Activated CD4-positive, CD25-positive, alpha-beta regulatory T cell (primary cell): ENCODE results near the gene ELOVL6.
"Not testable (repeated sequence)": the region's sequence is repeated elsewhere in the genome, so short reads cannot be mapped to it uniquely, and the experiment has no call there.

Source experiments
- DNase-seq, 4 experiments: peaks; one replicate each; lab custom pipeline; 2025; lab: John Stamatoyannopoulos, UW

ELOVL6 gene

GRCh38 chr4:110074570-110074969 is 123.8 kb downstream of the ELOVL6 start:
- DNase-seq = no peak

DNA sequence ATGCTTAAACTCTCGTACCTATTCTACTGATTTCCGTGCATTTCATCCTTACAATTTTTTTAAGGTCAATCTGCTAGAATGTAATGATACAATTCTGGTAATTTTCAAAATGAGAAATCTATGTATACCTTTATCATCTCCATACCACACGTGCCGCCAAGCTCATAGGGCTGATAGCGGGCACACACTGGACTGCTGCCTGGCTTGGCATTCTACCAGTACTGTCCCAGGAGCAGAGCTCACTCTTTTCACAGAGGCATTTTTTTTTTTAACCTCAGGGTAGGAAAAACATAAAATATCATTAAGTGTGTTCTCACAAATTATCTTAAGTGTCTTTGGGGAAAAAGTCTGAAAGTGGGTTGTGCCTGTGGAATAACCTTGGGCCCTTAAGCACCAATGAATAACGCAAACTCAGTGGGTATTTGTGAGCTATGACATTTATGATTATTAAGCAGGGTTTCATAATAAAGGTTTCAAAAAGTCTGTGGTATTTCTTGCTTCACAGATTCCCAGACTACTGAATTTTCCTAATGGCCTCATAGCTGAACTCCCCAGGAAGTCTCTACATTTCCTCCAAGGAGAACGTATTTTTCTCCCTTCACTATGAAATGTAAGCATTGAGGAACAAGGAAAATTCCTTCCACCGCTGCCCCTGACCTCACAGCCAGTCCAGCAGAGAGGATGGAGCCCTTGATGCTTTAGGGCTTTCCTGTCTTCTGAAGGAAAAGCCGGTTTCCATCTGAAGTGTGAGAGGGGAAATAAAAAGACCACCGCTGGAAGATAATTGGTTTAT is 125.2 kb downstream of the ELOVL6 start:
- DNase-seq = no peak

DNA sequence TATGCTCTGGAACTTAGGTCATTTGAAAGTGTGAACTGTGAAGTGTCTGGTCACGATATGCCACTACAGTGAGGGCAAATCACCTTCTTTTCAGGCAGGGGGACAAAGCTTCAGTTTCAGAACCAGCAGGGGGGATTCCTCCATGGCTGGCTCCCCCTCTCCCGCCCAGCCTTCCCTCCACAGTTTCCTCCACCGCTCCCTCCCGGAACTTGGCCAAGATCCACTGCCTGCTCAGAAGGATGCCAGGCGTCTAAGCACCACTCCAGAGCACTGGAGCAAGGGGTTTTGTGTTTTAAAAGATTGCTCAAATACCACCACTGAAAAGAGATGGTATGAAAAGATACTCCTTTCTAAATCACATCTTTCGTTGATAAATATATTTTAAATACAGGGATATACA is 126.9 kb downstream of the ELOVL6 start:
- DNase-seq = no peak

DNA sequence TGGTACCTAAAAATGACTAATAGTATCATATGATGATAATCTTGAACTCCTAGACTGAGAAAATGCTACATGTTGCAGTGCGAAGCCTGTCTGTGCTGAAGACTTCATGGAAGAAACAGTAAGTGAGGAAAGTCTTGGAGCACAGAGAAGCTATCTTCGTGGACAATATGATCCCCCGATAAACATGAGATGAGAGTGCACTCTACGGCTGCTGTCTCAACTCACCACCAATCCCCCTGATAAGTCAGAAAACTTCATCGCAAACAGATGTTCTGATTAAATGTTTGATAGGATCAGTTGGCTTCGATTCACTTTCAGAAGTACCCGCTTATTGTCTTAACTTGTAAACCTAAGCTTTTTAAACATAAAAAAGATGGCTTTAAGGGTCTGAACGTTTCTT is 130.2 kb downstream of the ELOVL6 start:
- no peak for DNase-seq

GRCh38 chr4:110064934-110065333 is 133.5 kb downstream of the ELOVL6 start:
- DNase-seq = no peak

GRCh38 chr4:110064295-110064694 is 134.1 kb downstream of the ELOVL6 start:
- DNase-seq = no peak

GRCh38 chr4:110062166-110062565 is 136.2 kb downstream of the ELOVL6 start:
- DNase-seq = no peak

- DNase-seq = no peak
Observed at GRCh38 chr4:110061076-110061475, 137.3 kb downstream of the ELOVL6 start.

DNA sequence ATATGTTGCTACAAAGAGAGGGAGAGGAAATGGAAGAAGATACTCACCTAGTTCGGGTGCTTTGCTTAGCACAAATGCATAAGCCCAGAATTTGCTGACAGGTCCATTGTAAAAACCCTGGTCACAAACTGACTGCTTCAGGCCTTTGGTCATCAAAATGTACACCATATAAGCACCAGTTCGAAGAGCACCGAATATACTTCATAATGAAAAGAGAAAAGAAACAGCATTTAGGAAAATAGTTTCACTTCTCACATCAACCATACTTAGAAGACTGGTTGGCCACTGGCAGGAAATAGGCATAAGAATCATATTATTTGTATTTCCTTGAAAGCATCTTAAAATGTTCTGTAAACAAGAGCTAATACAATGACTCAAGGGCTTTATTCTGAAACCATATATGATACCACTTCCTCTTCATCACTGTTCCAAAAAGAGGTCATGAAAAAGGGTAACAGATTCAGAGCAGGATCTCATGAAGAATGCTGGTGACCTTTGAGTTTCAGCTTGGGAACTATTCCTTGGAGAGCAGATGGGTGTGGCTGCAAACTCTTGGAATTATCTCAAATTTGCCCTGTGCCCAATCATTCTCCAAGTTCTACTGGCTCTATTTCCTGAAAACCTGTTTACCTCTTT is 138.7 kb downstream of the ELOVL6 start:
- DNase-seq = no peak

DNA sequence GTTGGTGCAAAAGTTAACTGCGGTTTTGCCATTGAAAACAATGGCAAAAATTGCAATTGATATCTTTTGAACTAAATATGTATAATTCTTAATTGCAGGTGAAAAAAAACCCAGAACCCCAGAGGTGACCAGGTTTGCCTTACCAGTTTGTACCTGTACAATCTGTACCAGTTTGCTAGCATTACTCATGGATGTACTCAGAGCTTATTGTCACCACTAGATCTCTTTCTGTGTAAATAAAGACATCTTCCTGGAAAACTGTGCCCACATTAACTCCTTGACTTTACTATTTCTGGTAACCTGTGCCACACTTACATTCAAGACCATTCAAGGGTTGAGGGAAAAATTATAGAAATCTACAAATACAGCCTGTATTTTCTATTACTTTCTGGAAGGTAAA is 139.7 kb downstream of the ELOVL6 start:
- no peak for DNase-seq

DNA sequence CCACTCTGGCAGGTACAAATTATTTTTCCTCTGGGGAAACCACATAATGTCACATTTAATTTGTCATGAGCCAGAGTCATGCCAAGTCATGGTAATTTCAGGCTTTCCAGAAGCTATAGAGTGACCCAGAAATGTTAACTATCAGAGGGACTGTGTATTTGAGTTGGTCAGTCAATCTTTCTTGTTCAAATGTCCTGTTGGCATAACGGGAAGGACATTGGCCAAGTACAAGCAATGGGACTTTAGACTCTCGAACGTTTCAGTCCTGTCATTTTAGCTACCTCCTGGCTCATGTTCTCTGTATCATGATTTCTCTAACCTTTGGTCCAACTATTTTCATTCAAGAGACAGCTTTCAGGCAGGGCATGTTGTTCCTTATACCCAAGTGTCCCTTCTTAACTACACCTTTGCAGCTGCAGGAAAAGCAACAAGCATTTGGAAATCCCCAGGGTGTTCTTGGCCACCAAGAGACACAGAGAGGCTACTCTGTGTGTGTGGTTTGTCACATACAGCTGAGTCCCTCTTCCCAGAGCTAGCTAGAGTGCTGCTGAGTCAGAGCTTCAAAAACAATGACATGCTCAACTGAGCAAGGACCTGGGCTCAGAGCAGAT is 143.2 kb downstream of the ELOVL6 start:
- no peak for DNase-seq

- DNase-seq = peak; percentile 3 to 10 (median 7)
Observed at GRCh38 chr4:110049951-110050925, 148.2 kb downstream of the ELOVL6 start.

DNA sequence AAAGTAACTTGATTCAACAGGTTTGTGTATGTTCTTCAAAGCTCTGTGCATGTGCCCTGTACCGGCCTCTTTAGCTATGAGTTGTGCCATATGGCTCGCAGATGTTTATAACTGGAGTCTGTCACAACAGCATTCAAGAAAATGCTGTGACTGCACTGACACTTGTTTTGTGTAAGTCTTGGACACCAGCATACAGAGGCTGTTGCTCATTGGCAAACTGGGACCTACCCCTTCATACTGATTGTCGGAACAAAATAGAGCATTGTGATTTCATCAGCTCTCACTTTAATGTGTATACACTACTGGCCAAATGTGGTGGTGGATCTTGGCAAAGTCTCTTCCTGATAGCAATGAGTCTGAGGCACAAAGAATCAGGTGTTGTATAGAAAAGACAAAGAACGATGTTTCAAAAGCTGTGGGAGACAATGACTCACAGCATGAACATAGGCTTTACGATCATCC is 151.8 kb downstream of the ELOVL6 start:
- DNase-seq = no peak

DNA sequence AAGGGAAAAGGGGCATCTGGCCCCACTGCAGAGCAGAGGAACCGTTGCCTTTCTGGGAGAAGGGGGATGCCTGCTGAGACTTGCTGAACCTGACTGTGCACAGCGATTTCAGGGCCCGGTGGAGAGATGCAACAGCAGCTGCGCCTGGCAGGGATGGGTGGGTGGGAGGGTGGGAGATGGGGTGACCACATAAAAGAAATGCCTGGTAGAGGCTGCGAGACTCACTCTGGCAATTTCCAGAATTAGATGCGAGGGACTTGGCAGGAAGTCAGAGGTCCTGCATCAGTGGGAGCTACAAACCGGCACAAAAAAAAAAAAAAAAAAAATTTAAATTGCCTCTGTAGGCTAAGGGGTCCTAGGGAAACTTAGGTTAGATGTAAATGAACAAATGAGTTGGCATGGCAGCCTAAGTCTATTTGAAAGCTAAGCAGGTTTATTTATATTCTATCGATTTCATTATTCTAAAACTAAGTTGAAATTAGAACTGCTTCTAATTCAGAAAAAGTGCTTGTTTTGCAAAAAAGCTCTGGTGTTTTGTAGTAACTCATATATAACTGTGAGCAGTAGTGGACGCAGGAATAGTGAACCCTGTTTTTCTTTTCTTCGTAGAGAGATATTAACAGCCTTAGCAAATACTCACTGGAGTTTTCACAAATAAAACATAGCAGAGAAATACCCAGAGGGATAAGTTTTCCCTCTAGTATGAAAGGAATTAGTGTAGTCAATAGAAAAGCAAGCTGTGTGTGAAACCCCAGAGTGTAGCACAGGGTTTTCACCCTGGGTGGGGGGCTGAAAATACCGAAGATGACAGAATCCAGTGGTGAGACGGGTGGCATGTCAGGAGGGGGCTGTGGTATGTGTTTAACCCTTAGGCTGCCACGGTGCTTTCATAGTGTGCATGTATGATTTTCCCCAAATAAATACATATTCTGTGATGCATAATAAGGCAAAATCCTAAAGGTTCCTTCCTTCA is 155.6 kb downstream of the ELOVL6 start:
- no peak for DNase-seq

DNA sequence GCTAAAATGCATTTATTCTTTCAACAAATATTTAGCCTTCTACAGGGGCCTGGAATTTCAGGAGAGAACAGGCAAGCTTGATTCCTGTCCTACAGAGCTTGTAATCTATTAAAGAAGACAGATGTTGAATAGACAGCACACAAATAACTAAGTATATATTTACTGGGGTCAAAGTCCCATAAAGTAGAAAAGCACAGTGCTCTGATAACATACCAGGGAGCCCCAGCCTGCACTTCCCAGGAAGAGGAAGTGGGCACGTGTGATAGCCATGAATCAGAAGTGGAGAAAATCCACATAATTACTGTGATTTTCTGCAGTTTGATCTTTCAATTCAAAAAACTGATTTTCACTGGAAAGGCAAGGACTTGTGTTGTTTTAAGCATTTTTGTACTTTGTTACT is 156.7 kb downstream of the ELOVL6 start:
- no peak for DNase-seq

DNA sequence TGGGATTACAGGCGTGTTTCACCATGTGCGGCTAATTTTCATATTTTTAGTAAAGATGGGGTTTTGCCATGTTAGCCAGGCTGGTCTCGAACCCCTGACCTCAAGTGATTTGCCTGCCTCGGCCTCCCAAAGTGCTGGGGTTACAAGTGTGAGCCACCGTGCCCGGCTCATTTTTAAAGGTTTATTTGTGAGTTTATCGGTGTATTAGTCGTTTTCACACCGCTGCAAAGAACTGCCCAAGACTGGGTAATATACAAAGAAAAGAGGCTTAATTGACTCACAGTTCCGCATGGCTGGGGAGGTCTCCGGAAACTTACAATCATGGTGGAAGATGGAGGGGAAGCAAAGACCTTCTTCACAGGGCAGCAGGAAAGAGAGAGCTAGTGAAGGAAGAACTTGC is 159.3 kb downstream of the ELOVL6 start:
- DNase-seq = not testable (repeated sequence)

DNA sequence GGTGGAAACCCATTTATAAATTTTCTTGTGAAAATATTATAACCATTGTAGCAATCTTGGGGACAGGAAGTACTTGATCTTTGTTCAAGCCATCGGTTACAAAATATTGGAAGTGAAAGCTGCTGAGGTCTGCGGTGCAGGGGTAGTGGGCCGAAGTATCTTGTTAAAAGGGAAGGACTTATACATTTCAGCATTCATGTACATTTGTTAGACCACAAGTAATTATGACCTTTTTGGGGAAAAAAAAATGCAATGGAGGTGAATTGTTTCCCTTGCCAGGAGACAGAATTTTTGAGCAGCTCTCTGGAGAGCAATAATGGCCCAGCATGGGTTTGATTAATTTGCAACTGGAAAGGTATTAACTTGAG is 164.4 kb downstream of the ELOVL6 start:
- no peak for DNase-seq

- DNase-seq = no peak
Observed at GRCh38 chr4:110033355-110034025, 164.9 kb downstream of the ELOVL6 start.

DNA sequence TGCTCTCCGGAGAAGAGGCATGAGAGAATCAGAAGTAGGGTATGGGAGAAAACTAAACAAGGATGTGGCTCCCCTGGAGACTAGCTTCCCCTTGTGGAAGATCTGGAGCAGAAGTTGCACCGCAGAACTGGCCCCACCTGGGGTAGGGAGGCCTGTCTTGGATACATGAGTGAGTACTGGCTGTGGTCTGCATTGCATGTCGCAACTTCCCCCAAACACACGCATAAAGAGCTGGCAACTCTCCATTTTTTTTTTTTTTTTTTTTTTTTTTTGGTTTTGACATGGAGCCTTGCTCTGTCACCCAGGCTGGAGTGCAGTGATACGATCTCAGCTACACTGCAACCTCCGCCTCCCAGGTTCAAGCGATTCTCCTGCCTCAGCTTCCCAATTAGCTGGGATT is 165.8 kb downstream of the ELOVL6 start:
- DNase-seq = no peak

GRCh38 chr4:110025718-110026117 is 172.7 kb downstream of the ELOVL6 start:
- DNase-seq = no peak
